22Rv1 (cell line): ENCODE data around the gene C1QTNF8.

ENCODE experiments used
- ZFX ChIP-seq: fragments of 450-650 bp; IDR thresholded peaks from 2 replicates; pipeline ENCODE4 v1.6.1; 2017; ENCODE audit warnings: antibody characterized with exemption, borderline replicate concordance
- TF ChIP-seq, protein P1 (sequence below): fragments of 450-650 bp; IDR thresholded peaks from 2 replicates; pipeline ENCODE4 v1.5.1; 2017; ENCODE audit warnings: mild to moderate bottlenecking

- TF ChIP-seq, protein P1, sequence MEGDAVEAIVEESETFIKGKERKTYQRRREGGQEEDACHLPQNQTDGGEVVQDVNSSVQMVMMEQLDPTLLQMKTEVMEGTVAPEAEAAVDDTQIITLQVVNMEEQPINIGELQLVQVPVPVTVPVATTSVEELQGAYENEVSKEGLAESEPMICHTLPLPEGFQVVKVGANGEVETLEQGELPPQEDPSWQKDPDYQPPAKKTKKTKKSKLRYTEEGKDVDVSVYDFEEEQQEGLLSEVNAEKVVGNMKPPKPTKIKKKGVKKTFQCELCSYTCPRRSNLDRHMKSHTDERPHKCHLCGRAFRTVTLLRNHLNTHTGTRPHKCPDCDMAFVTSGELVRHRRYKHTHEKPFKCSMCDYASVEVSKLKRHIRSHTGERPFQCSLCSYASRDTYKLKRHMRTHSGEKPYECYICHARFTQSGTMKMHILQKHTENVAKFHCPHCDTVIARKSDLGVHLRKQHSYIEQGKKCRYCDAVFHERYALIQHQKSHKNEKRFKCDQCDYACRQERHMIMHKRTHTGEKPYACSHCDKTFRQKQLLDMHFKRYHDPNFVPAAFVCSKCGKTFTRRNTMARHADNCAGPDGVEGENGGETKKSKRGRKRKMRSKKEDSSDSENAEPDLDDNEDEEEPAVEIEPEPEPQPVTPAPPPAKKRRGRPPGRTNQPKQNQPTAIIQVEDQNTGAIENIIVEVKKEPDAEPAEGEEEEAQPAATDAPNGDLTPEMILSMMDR, result no peak
- TF ChIP-seq ZFX, result no peak
Measured at GRCh38 chr16:1060416-1061340, 35.4 kb downstream of the C1QTNF8 start.
